HepG2 (cell line): Measurements from ENCODE around the gene LYRM2. TPM values are rescaled to one million over a fixed set of nuclear protein-coding genes. Genes with fewer than 3 reads are reported as not detected.

Source experiments
- ATAC-seq: fragments of 200-7000 bp; cut with Tn5 transposase; 3 replicates; pipeline ENCODE4 v1.9.1; 2020; ENCODE audit warnings: mild to moderate bottlenecking, moderate library complexity
- BruUV-seq: library from RNA; stranded (reverse); fragments of 400-500 nt; replicated peaks from 2 replicates; lab custom pipeline; 2021; lab: Mats Ljungman, UMichigan
- CTCF ChIA-PET: fragments of 300-600 bp; formaldehyde crosslinking; extraction: SDS; loops from one replicate; lab custom pipeline; 2021; ENCODE audit warnings: low total read pairs, inconsistent platforms, low intra/inter-chr PET ratio; lab: Yijun Ruan, JAX
- POLR2A ChIA-PET: fragments of 350-600 bp; sonication (Branson Sonifier 250); formaldehyde crosslinking; loops from one replicate; lab custom pipeline; 2020; ENCODE audit warnings: antibody characterized with exemption, inconsistent platforms; lab: Yijun Ruan, JAX
- DNase-seq: peaks from one replicate; pipeline ENCODE4 v3.0.0-alpha.2; 2015; ENCODE audit warnings: low spot score
- FAIRE-seq: peaks from 3 replicates; lab custom pipeline; 2011; peaks lifted over from hg19 to GRCh38; lab: Jason Lieb, UNC
- H2AFZ ChIP-seq: one replicate; pipeline ENCODE4 v1.6.1; 2011; ENCODE audit warnings: low read length, inconsistent platforms
- H3K27ac ChIP-seq: fragments of 300-600 bp; 3 replicates; pipeline ENCODE4 v1.8.0; 2011; ENCODE audit warnings: mixed run types, mild to moderate bottlenecking, mixed read lengths, low read length, inconsistent platforms; ENCODE audit not compliant: insufficient read depth; ENCODE audit errors: extremely low read length
- H3K27me3 ChIP-seq, 2 experiments: fragments of 200-600 bp in 1 of 2; 2 replicates in 1 of 2; 3 replicates in 1 of 2; pipeline versions ENCODE4 v1.6.0 to v1.8.0; 2011; ENCODE audit warnings: low read length in 2 of 2, mild to moderate bottlenecking in 2 of 2, moderate library complexity in 2 of 2, inconsistent platforms in 1 of 2; ENCODE audit not compliant: insufficient read depth in 2 of 2, control insufficient read depth in 1 of 2
- H3K36me3 ChIP-seq, 2 experiments: fragments of 200-600 bp in 1 of 2; replicated peaks in 1 of 2; 2 replicates in 1 of 2; 3 replicates in 1 of 2; pipeline versions ENCODE4 v1.5.1 to v1.8.0; 2011; ENCODE audit warnings: low read length in 2 of 2, inconsistent platforms in 1 of 2; ENCODE audit not compliant: insufficient read depth in 2 of 2, control insufficient read depth in 1 of 2
- H3K4me1 ChIP-seq: 2 replicates; pipeline ENCODE4 v1.5.1; 2012; ENCODE audit warnings: low read length, inconsistent platforms; ENCODE audit not compliant: insufficient read depth
- H3K4me2 ChIP-seq: 2 replicates; pipeline ENCODE4 v1.6.0; 2011; ENCODE audit warnings: low read depth, low read length, inconsistent platforms
- H3K4me3 ChIP-seq, 3 experiments: fragments of 200-600 bp in 1 of 3; sonication (generic), shearing (Covaris generic) in 1 of 3; replicated peaks in 1 of 3; 2 replicates each; pipeline ENCODE4 v1.5.1; 2011 to 2016; ENCODE audit warnings: low read length in 3 of 3, inconsistent platforms in 2 of 3, low read depth in 2 of 3, mild to moderate bottlenecking in 2 of 3, control low read depth in 1 of 3, mixed read lengths in 1 of 3; ENCODE audit not compliant: insufficient read depth in 1 of 3
- H3K79me2 ChIP-seq: one replicate; pipeline ENCODE4 v1.6.1; 2011; ENCODE audit warnings: low read length, inconsistent platforms; ENCODE audit not compliant: insufficient read depth
- H3K9ac ChIP-seq: 2 replicates; pipeline ENCODE4 v1.6.0; 2011; ENCODE audit warnings: mild to moderate bottlenecking, low read depth, low read length, inconsistent platforms; ENCODE audit not compliant: insufficient read depth
- H3K9me3 ChIP-seq: 2 replicates; pipeline ENCODE4 v1.5.1; 2012; ENCODE audit warnings: mild to moderate bottlenecking, low read length
- H4K20me1 ChIP-seq: 2 replicates; pipeline ENCODE4 v1.6.0; 2011; ENCODE audit warnings: inconsistent platforms, mild to moderate bottlenecking, low read length, moderate library complexity; ENCODE audit not compliant: insufficient read depth
- ARID2 ChIP-seq: sonication (generic); formaldehyde crosslinking; IDR thresholded peaks from 2 replicates; pipeline ENCODE4 v1.8.1; 2022; ENCODE audit warnings: mild to moderate bottlenecking, missing genetic modification reagents, borderline replicate concordance
- CBX2 ChIP-seq, 2 experiments: fragments of 200-600 bp in 1 of 2; sonication (generic); formaldehyde crosslinking in 1 of 2; IDR thresholded peaks; 2 replicates each; pipeline versions ENCODE4 v1.7.0 to v1.8.1; 2018 to 2022; ENCODE audit warnings: low read depth in 2 of 2, low read length in 1 of 2, mild to moderate bottlenecking in 1 of 2, missing genetic modification reagents in 1 of 2
- ELF3 ChIP-seq: IDR thresholded peaks from 2 replicates; pipeline ENCODE4 v1.6.1; 2016; ENCODE audit warnings: missing genetic modification reagents, missing compliant biosample characterization
- FOXJ3 ChIP-seq: sonication (generic); formaldehyde crosslinking; IDR thresholded peaks from 2 replicates; pipeline ENCODE4 v1.4.0; 2020; ENCODE audit warnings: missing genetic modification reagents, mild to moderate bottlenecking, borderline replicate concordance
- FOXP1 ChIP-seq, 2 experiments: fragments of 450-650 bp in 1 of 2; IDR thresholded peaks; 2 replicates each; pipeline ENCODE4 v1.6.1; 2017 to 2018; ENCODE audit warnings: antibody characterized with exemption in 1 of 2
- ISL2 ChIP-seq: sonication (generic); formaldehyde crosslinking; IDR thresholded peaks from 2 replicates; pipeline ENCODE4 v1.5.0; 2020; ENCODE audit warnings: missing genetic modification reagents
- JDP2 ChIP-seq: sonication (generic); formaldehyde crosslinking; IDR thresholded peaks from 2 replicates; pipeline ENCODE4 v1.8.1; 2022; ENCODE audit warnings: missing genetic modification reagents, borderline replicate concordance
- NFYB ChIP-seq: sonication (generic); formaldehyde crosslinking; IDR thresholded peaks from 2 replicates; pipeline ENCODE4 v1.4.0; 2020; ENCODE audit warnings: missing genetic modification reagents
- PHF20 ChIP-seq: sonication (generic); formaldehyde crosslinking; IDR thresholded peaks from 2 replicates; pipeline ENCODE4 v1.5.0; 2020; ENCODE audit warnings: mild to moderate bottlenecking, missing genetic modification reagents
- RARG ChIP-seq: sonication (generic); formaldehyde crosslinking; IDR thresholded peaks from 2 replicates; pipeline ENCODE4 v1.4.0; 2020; ENCODE audit warnings: low read depth, mild to moderate bottlenecking, missing genetic modification reagents
- RELA ChIP-seq: sonication (generic); formaldehyde crosslinking; IDR thresholded peaks from 2 replicates; pipeline ENCODE4 v1.4.0; 2020; ENCODE audit warnings: missing genetic modification reagents
- SRSF9 ChIP-seq: fragments of 200-400 bp; formaldehyde crosslinking; IDR thresholded peaks from 2 replicates; pipeline ENCODE4 v1.6.1; 2018; ENCODE audit warnings: borderline replicate concordance, mild to moderate bottlenecking, low read depth, low read length; ENCODE audit not compliant: insufficient read depth, poor library complexity, severe bottlenecking
- YEATS4 ChIP-seq: sonication (generic); formaldehyde crosslinking; IDR thresholded peaks from 2 replicates; pipeline ENCODE4 v1.4.0; 2020; ENCODE audit warnings: missing genetic modification reagents, borderline replicate concordance
- ZNF546 ChIP-seq: sonication (generic); formaldehyde crosslinking; conservative IDR thresholded peaks from 2 replicates; pipeline ENCODE4 v1.8.1; 2023; ENCODE audit warnings: mild to moderate bottlenecking, missing genetic modification reagents
- ZNF839 ChIP-seq: sonication (generic); formaldehyde crosslinking; IDR thresholded peaks from 2 replicates; pipeline ENCODE4 v1.4.0; 2020; ENCODE audit warnings: missing genetic modification reagents, mild to moderate bottlenecking, borderline replicate concordance
- WGBS: methylation state at CpG from one replicate; pipeline ENCODE4 v1.1.6; 2017; ENCODE audit warnings: low lambda C conversion rate; 5-methylcytosine and 5-hydroxymethylcytosine counted together
- in situ Hi-C: cut with HindIII; loops from 2 replicates; pipeline ENCODE4 v1.10.0; 2017; ENCODE audit warnings: low pct_unique_long_range_greater_than_20kb; ENCODE audit not compliant: extremely low pct_ligation_motif_present
- intact Hi-C: fragments of 100-400 bp; cut with micrococcal nuclease; formaldehyde crosslinking; loops from one replicate; pipeline ENCODE4 v1.10.0; 2022; ENCODE audit not compliant: unreplicated experiment
- polyA plus RNA-seq, 8 experiments: library from polyadenylated mRNA; depleted of rRNA in 3 of 8; stranded (reverse) in 7 of 8; unstranded in 1 of 8; fragments of >200 nt; fragmentation: Illumina TruSeq in 4 of 8; extraction: Trizol in 4 of 8; gene quantifications; 2 replicates each; pipeline versions ENCODE4 v1.2.1 to v1.2.3, GENCODE V29; 2011 to 2016; ENCODE audit warnings: low read depth in 4 of 8, missing spikeins in 1 of 8, mixed read lengths in 1 of 8; ENCODE audit not compliant: insufficient read depth in 1 of 8
- total RNA-seq, 5 experiments: library from RNA; depleted of rRNA; stranded (reverse); fragments of >200 nt; fragmentation: Illumina TruSeq; extraction: Trizol; gene quantifications; 2 replicates each; pipeline ENCODE4 v1.2.3, GENCODE V29; 2016; ENCODE audit warnings: low read depth in 1 of 5
- TF ChIP-seq, protein P1 (sequence below): sonication (generic); formaldehyde crosslinking; IDR thresholded peaks from 2 replicates; pipeline ENCODE4 v1.4.0; 2020; ENCODE audit warnings: missing genetic modification reagents
- TF ChIP-seq, protein P2 (sequence below): sonication (generic); formaldehyde crosslinking; IDR thresholded peaks from 2 replicates; pipeline ENCODE4 v1.5.1; 2020; ENCODE audit warnings: missing genetic modification reagents, mild to moderate bottlenecking, borderline replicate concordance
- TF ChIP-seq, protein P3 (sequence below): sonication (generic); formaldehyde crosslinking; IDR thresholded peaks from 2 replicates; pipeline ENCODE4 v1.4.0; 2020; ENCODE audit warnings: missing genetic modification reagents

LYRM2 gene
- total and polyA plus RNA-seq, 2 of the 13 experiments (the other 11 are each of a cell fraction or from before 2014, with no cell fraction given): 17.8 to 32.6 TPM

DNA sequence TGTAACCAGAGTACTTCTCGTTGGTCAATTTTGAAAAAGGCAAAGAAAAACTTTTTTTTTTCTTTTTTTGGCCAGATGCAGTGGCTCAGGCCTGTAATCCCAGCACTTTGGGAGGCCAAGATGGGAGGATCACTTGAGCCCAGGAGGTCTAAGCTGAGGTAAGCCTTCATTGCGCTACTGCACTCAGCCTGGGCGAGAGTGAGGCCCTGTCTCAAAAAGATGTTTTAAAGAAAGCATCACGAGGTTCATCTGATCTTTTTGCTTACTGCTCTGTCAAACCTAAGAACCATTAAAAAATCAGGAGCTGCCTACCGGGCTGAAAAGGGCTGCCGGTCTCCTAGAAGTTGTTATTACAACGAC lies 607 bp downstream of the LYRM2 start:
- DNase-seq: no peak
- Histone ChIP-seq H3K27ac (peak overlapping the region; percentile 85), H3K27me3 (no peaks in the 10 kb centered on the region; a peak in 1 of 5 replicates), H3K4me1 (peaks cover 13% of the 10 kb centered on the region), H3K9ac (peak overlapping the region; percentile 83), H3K79me2 (peaks cover 15% of the 10 kb centered on the region), H3K4me2 (peak overlapping the region; percentile 85), H3K4me3 (peak overlapping the region; percentile 62 to 87 (median 67)), H3K9me3 (no peaks in the 10 kb centered on the region), H4K20me1 (no peaks in the 10 kb centered on the region), H3K36me3 (peaks cover 0 to 10% of the 10 kb centered on the region in 2 experiments; a peak in 2 of 5 replicates), H2AFZ (no peak overlapping the region)
- POLR2A ChIA-PET: no interaction called here
- in situ Hi-C loops: no loop called here
- FAIRE-seq: no peak
- WGBS: under 1% methylated on average over 7 of the region's 7 CpGs
- intact Hi-C loops: no loop called here
- BruUV-seq: TSS peak; percentile 64
- CTCF ChIA-PET: no interaction called here
- ATAC-seq: peak; percentile 3; the same call in 2 of the 3 replicates
- TF ChIP-seq CBX2 (IDR thresholded peaks at IDR 0.05; ENCODE audit: low read depth, low read length) (no peak), CBX2 (CRISPR knock-in tag; IDR thresholded peaks at IDR 0.05; ENCODE audit: low read depth) (no peak), FOXJ3 (CRISPR knock-in tag) (no peak), JDP2 (CRISPR knock-in tag) (no peak), ZNF839 (CRISPR knock-in tag) (no peak), FOXP1 (IDR thresholded peaks at IDR 0.05) (no peak), FOXP1 (CRISPR knock-in tag; IDR thresholded peaks at IDR 0.05) (no peak), ZNF546 (CRISPR knock-in tag) (no peak), ELF3 (no peak), ARID2 (CRISPR knock-in tag) (no peak), SRSF9 (no peak), RELA (CRISPR knock-in tag) (no peak), NFYB (CRISPR knock-in tag) (no peak), ISL2 (CRISPR knock-in tag) (no peak), PHF20 (CRISPR knock-in tag) (no peak), YEATS4 (CRISPR knock-in tag) (no peak), RARG (CRISPR knock-in tag) (no peak)
- TF ChIP-seq, protein P1, sequence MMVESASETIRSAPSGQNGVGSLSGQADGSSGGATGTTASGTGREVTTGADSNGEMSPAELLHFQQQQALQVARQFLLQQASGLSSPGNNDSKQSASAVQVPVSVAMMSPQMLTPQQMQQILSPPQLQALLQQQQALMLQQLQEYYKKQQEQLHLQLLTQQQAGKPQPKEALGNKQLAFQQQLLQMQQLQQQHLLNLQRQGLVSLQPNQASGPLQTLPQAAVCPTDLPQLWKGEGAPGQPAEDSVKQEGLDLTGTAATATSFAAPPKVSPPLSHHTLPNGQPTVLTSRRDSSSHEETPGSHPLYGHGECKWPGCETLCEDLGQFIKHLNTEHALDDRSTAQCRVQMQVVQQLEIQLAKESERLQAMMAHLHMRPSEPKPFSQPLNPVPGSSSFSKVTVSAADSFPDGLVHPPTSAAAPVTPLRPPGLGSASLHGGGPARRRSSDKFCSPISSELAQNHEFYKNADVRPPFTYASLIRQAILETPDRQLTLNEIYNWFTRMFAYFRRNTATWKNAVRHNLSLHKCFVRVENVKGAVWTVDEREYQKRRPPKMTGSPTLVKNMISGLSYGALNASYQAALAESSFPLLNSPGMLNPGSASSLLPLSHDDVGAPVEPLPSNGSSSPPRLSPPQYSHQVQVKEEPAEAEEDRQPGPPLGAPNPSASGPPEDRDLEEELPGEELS (CRISPR knock-in tag): no peak
- TF ChIP-seq, protein P2, sequence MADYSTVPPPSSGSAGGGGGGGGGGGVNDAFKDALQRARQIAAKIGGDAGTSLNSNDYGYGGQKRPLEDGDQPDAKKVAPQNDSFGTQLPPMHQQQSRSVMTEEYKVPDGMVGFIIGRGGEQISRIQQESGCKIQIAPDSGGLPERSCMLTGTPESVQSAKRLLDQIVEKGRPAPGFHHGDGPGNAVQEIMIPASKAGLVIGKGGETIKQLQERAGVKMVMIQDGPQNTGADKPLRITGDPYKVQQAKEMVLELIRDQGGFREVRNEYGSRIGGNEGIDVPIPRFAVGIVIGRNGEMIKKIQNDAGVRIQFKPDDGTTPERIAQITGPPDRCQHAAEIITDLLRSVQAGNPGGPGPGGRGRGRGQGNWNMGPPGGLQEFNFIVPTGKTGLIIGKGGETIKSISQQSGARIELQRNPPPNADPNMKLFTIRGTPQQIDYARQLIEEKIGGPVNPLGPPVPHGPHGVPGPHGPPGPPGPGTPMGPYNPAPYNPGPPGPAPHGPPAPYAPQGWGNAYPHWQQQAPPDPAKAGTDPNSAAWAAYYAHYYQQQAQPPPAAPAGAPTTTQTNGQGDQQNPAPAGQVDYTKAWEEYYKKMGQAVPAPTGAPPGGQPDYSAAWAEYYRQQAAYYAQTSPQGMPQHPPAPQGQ (CRISPR knock-in tag): no peak
- TF ChIP-seq, protein P3, sequence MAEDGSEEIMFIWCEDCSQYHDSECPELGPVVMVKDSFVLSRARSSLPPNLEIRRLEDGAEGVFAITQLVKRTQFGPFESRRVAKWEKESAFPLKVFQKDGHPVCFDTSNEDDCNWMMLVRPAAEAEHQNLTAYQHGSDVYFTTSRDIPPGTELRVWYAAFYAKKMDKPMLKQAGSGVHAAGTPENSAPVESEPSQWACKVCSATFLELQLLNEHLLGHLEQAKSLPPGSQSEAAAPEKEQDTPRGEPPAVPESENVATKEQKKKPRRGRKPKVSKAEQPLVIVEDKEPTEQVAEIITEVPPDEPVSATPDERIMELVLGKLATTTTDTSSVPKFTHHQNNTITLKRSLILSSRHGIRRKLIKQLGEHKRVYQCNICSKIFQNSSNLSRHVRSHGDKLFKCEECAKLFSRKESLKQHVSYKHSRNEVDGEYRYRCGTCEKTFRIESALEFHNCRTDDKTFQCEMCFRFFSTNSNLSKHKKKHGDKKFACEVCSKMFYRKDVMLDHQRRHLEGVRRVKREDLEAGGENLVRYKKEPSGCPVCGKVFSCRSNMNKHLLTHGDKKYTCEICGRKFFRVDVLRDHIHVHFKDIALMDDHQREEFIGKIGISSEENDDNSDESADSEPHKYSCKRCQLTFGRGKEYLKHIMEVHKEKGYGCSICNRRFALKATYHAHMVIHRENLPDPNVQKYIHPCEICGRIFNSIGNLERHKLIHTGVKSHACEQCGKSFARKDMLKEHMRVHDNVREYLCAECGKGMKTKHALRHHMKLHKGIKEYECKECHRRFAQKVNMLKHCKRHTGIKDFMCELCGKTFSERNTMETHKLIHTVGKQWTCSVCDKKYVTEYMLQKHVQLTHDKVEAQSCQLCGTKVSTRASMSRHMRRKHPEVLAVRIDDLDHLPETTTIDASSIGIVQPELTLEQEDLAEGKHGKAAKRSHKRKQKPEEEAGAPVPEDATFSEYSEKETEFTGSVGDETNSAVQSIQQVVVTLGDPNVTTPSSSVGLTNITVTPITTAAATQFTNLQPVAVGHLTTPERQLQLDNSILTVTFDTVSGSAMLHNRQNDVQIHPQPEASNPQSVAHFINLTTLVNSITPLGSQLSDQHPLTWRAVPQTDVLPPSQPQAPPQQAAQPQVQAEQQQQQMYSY (CRISPR knock-in tag): no peak
